GM23338 (cell line): ENCODE results near the gene TCF12. TPM values are rescaled to one million over a fixed set of nuclear protein-coding genes. Genes with fewer than 3 reads are reported as not detected.

Source experiments
- ATAC-seq: fragments of 200-7000 bp; cut with Tn5 transposase; 3 replicates; pipeline ENCODE4 v1.9.1; 2020
- DNase-seq: peaks from one replicate; pipeline ENCODE4 v3.0.0-alpha.2; 2015; ENCODE audit warnings: low spot score
- H2AFZ ChIP-seq: fragments of 200-600 bp; sonication (generic); 2 replicates; pipeline ENCODE4 v1.8.0; 2016; ENCODE audit warnings: antibody characterized with exemption, mild to moderate bottlenecking, moderate library complexity
- H3F3A ChIP-seq: fragments of 200-600 bp; sonication (generic); replicated peaks from 2 replicates; pipeline ENCODE4 v1.8.0; 2017; ENCODE audit warnings: antibody characterized with exemption, mixed run types, low read depth
- H3K27ac ChIP-seq: fragments of 200-600 bp; sonication (generic); 2 replicates; pipeline ENCODE4 v1.6.1; 2016; ENCODE audit warnings: low read depth
- H3K27me3 ChIP-seq: fragments of 200-600 bp; sonication (generic); 2 replicates; pipeline ENCODE4 v1.8.0; 2016; ENCODE audit warnings: mild to moderate bottlenecking, mixed run types, moderate library complexity; ENCODE audit not compliant: insufficient read depth
- H3K36me3 ChIP-seq: fragments of 200-600 bp; sonication (generic); 2 replicates; pipeline ENCODE4 v1.8.0; 2016; ENCODE audit warnings: mild to moderate bottlenecking; ENCODE audit not compliant: insufficient read depth
- H3K4me1 ChIP-seq: fragments of 200-600 bp; sonication (generic); 2 replicates; pipeline ENCODE4 v1.8.0; 2016; ENCODE audit warnings: mild to moderate bottlenecking, moderate library complexity; ENCODE audit not compliant: insufficient read depth
- H3K4me2 ChIP-seq: fragments of 200-600 bp; sonication (generic); 2 replicates; pipeline ENCODE4 v1.7.1; 2017; ENCODE audit warnings: mixed run types
- H3K4me3 ChIP-seq: fragments of 200-600 bp; sonication (generic); 2 replicates; pipeline ENCODE4 v1.6.1; 2016; ENCODE audit warnings: mixed run types
- H3K79me2 ChIP-seq: fragments of 200-600 bp; sonication (generic); replicated peaks from 2 replicates; pipeline ENCODE4 v1.8.0; 2017; ENCODE audit warnings: mild to moderate bottlenecking; ENCODE audit not compliant: insufficient read depth
- H3K9me2 ChIP-seq: fragments of 200-600 bp; sonication (generic); 2 replicates; pipeline ENCODE4 v1.8.0; 2017; ENCODE audit not compliant: insufficient read depth
- H4K20me1 ChIP-seq: fragments of 200-600 bp; sonication (generic); replicated peaks from 2 replicates; pipeline ENCODE4 v1.8.0; 2017; ENCODE audit warnings: mild to moderate bottlenecking; ENCODE audit not compliant: insufficient read depth
- H3K27ac Mint-ChIP-seq: 2 replicates; pipeline ENCODE4 v1.8.0; 2020; ENCODE audit warnings: inconsistent platforms, mild to moderate bottlenecking, moderate library complexity, mixed read lengths
- H3K27me3 Mint-ChIP-seq: 3 replicates; pipeline ENCODE4 v1.8.0; 2022; ENCODE audit warnings: low read depth, mild to moderate bottlenecking, moderate library complexity, mixed read lengths, inconsistent platforms; ENCODE audit not compliant: insufficient read depth, poor library complexity
- H3K36me3 Mint-ChIP-seq: 3 replicates; pipeline ENCODE4 v1.8.0; 2021; ENCODE audit warnings: low read depth, mild to moderate bottlenecking, inconsistent platforms, moderate library complexity, mixed read lengths
- H3K4me1 Mint-ChIP-seq: 3 replicates; pipeline ENCODE4 v1.8.0; 2020; ENCODE audit warnings: mild to moderate bottlenecking, inconsistent platforms, mixed read lengths
- H3K4me3 Mint-ChIP-seq: 3 replicates; pipeline ENCODE4 v1.8.0; 2021; ENCODE audit warnings: moderate library complexity, mild to moderate bottlenecking, inconsistent platforms, mixed read lengths
- H3K9me3 Mint-ChIP-seq: 3 replicates; pipeline ENCODE4 v1.8.0; 2020; ENCODE audit warnings: moderate library complexity, mild to moderate bottlenecking, inconsistent platforms, mixed read lengths
- CREB1 ChIP-seq: fragments of 250-450 bp; sonication (Bioruptor Pico); IDR thresholded peaks from 2 replicates; pipeline ENCODE4 v1.5.0; 2020; ENCODE audit warnings: low read depth, mild to moderate bottlenecking, moderate library complexity
- EZH2phosphoT487 ChIP-seq: fragments of 200-600 bp; sonication (generic); IDR thresholded peaks from one replicate; pipeline ENCODE4 v1.8.1; 2018; ENCODE audit warnings: antibody characterized with exemption; ENCODE audit not compliant: unreplicated experiment
- POLR2AphosphoS5 ChIP-seq: IDR thresholded peaks from 2 replicates; pipeline ENCODE4 v1.6.1; 2016; ENCODE audit warnings: antibody characterized with exemption, low read depth
- ZNF114 ChIP-seq: fragments of 250-450 bp; sonication (Bioruptor Pico); IDR thresholded peaks from 2 replicates; pipeline ENCODE4 v1.5.0; 2020; ENCODE audit warnings: mild to moderate bottlenecking, moderate library complexity
- ZNF331 ChIP-seq: fragments of 250-450 bp; sonication (Bioruptor Pico); IDR thresholded peaks from 2 replicates; pipeline ENCODE4 v1.5.0; 2020; ENCODE audit warnings: low read depth, mild to moderate bottlenecking, moderate library complexity
- ZNF462 ChIP-seq: fragments of 250-450 bp; sonication (Bioruptor Pico); IDR thresholded peaks from 2 replicates; pipeline ENCODE4 v1.5.0; 2020; ENCODE audit warnings: mild to moderate bottlenecking, moderate library complexity
- polyA plus RNA-seq: library from polyadenylated mRNA; unstranded; fragments of >200 nt; fragmentation: Nextera tagmentation; extraction: Ambion mirVana; gene quantifications from 2 replicates; pipeline ENCODE4 v1.2.1, GENCODE V29; 2016
- total RNA-seq: library from RNA; depleted of rRNA; stranded (reverse); fragments of >200 nt; shearing (Covaris generic); gene quantifications from 2 replicates; pipeline ENCODE4 v1.2.3, GENCODE V29; 2014

The TCF12 gene
- total and polyA plus RNA-seq, 2 experiments from 2014 or later: 27.6 to 104 TPM

GRCh38 chr15:57059026-57059660 is 140.7 kb downstream of the TCF12 start (continued):
- TF ChIP-seq EZH2phosphoT487 (no peak), ZNF331 (no peak), CREB1 (no peak), POLR2AphosphoS5 (no peak), ZNF114 (CRISPR knock-in tag) (no peak)

GRCh38 chr15:57060799-57061198 is 142.4 kb downstream of the TCF12 start:
- ATAC-seq (no peak), DNase-seq (no peak)
- H3K36me3 Mint-ChIP-seq: no peaks in the 10 kb centered on the region
- H3K9me3 Mint-ChIP-seq: no peaks in the 10 kb centered on the region
- H2AFZ ChIP-seq: no peak overlapping the region
- H3K27me3 ChIP-seq: no peaks in the 10 kb centered on the region
- peaks cover 80% of the 10 kb centered on the region for H3K79me2 ChIP-seq
- peaks cover 29% of the 10 kb centered on the region for H3K4me1 Mint-ChIP-seq
- H3K9me2 ChIP-seq: no peaks in the 10 kb centered on the region
- H3F3A ChIP-seq: no peaks in the 10 kb centered on the region
- no peaks in the 10 kb centered on the region for H3K36me3 ChIP-seq
- no peak overlapping the region for H3K4me3 ChIP-seq
- H3K4me3 Mint-ChIP-seq: no peak overlapping the region
- TF ChIP-seq POLR2AphosphoS5 (no peak), ZNF462 (no peak)
- H3K27me3 Mint-ChIP-seq: no peaks in the 10 kb centered on the region
- no peak overlapping the region for H3K27ac Mint-ChIP-seq
- H3K4me2 ChIP-seq: no peak overlapping the region
- H4K20me1 ChIP-seq: peaks cover 9% of the 10 kb centered on the region
- H3K27ac ChIP-seq: no peak overlapping the region
- H3K4me1 ChIP-seq: peaks cover 21% of the 10 kb centered on the region
